GM13976 (cell line): ENCODE data around the gene MMP23B.

Source experiments
- DNase-seq: peaks from one replicate; pipeline ENCODE4 v3.0.0; 2012; ENCODE audit warnings: low spot score
- CTCF ChIP-seq: IDR thresholded peaks from 2 replicates; pipeline ENCODE4 v1.5.1; 2012; ENCODE audit warnings: borderline replicate concordance, mild to moderate bottlenecking; ENCODE audit not compliant: insufficient read depth; ENCODE audit errors: extremely low read depth, missing control alignments, control extremely low read depth
- in situ Hi-C: fragments of 300-500 bp; cut with MboI; formaldehyde crosslinking; loops from one replicate; pipeline ENCODE4 v1.12.0; 2022; ENCODE audit warnings: low sequenced_read_pairs, mixed read lengths, inconsistent platforms; ENCODE audit not compliant: unreplicated experiment

Gene MMP23B

GRCh38 chr1:1680031-1680911, 48.3 kb downstream of the MMP23B start:
- TF ChIP-seq CTCF, result no peak
- in situ Hi-C loops, result no loop called here
- DNase-seq, result no peak

- in situ Hi-C loops, result no loop called here
- no peak for DNase-seq
- TF ChIP-seq CTCF, result no peak
These were observed 48.9 kb downstream of the MMP23B start for GRCh38 chr1:1680912-1681273.

- no peak for TF ChIP-seq CTCF
- in situ Hi-C loops, result no loop called here
These were observed 51.3 kb downstream of the MMP23B start for GRCh38 chr1:1683104-1683905.

More at GRCh38 chr1:1683104-1683905, 51.3 kb downstream of the MMP23B start:
- DNase-seq, result no peak
